ENCODE data around the gene SLC30A4. TPM values are rescaled to one million over a fixed set of nuclear protein-coding genes. Genes with fewer than 3 reads are reported as not detected.

Gene SLC30A4
- total and polyA plus RNA-seq, 2 donors (not counting 1 experiment from before 2014, with no cell fraction given) = 6.7 to 9.1 TPM

- Histone ChIP-seq H3K27me3 (replicated peaks in 1 of 4; ENCODE audit: control extremely low read depth in 1 of 4, control insufficient read depth in 3 of 4, insufficient read depth in 4 of 4, low read length in 3 of 4) (peaks cover 0 to 9% (median 0%) of the 10 kb centered on the region in 4 experiments), H3K9ac (ENCODE audit: low read length) (no peak overlapping the region), H3K79me2 (ENCODE audit: control insufficient read depth, insufficient read depth, low read length) (no peaks in the 10 kb centered on the region), H2AFZ (ENCODE audit: insufficient read depth, low read depth, low read length, poor library complexity, severe bottlenecking) (no peak overlapping the region), H3K4me2 (replicated peaks; ENCODE audit: low read depth, low read length, poor library complexity, severe bottlenecking) (no peak overlapping the region), H3K9me3 (ENCODE audit: control extremely low read depth in 1 of 3, control insufficient read depth in 2 of 3, insufficient read depth in 1 of 3, low read length in 2 of 3) (peaks cover 0 to 2% (median 0%) of the 10 kb centered on the region in 3 donors), H3K4me1 (ENCODE audit: control insufficient read depth in 2 of 2, insufficient read depth in 2 of 2, low read length in 2 of 2) (peaks cover 4 to 6% of the 10 kb centered on the region in 2 donors), H3K36me3 (replicated peaks in 1 of 2; ENCODE audit: control extremely low read depth in 1 of 2, control insufficient read depth in 1 of 2, extremely low read depth in 1 of 2, insufficient read depth in 2 of 2, low read length in 1 of 2) (no peaks in the 10 kb centered on the region), H4K20me1 (ENCODE audit: control insufficient read depth, insufficient read depth, low read length, poor library complexity, severe bottlenecking) (no peaks in the 10 kb centered on the region), H3K27ac (ENCODE audit: low read length in 2 of 2) (no peak overlapping the region), H3K4me3 (ENCODE audit: control extremely low read depth in 1 of 5, extremely low read depth in 1 of 5, insufficient read depth in 1 of 5, low read depth in 2 of 5, low read length in 4 of 5) (no peak overlapping the region)
- Mint-ChIP-seq H3K4me3 (no peak overlapping the region), H3K27me3 (peaks cover 4% of the 10 kb centered on the region), H3K4me1 (peaks cover 8% of the 10 kb centered on the region), H3K9me3 (ENCODE audit: insufficient read depth) (no peaks in the 10 kb centered on the region), H3K27ac (no peak overlapping the region)
- no peak for DNase-seq
- ATAC-seq (ENCODE audit: low read depth) = no peak
- ChIA-PET CTCF (interaction anchor here (0.6 to 2.2 kb wide), 4 partner anchors 8 to 19 kb away, joined by 3 to 8 read pairs (median 4); no protein-coding TSS in a partner anchor), POLR2A (no interaction called here)
- intact Hi-C loops (cut with micrococcal nuclease) = no loop called here
- WGBS (ENCODE audit: insufficient coverage) = 78% methylated on average over 2 of the region's 4 CpGs
- TF ChIP-seq EZH2 (IDR thresholded peaks at IDR 0.05; ENCODE audit: borderline replicate concordance, insufficient read depth, low read depth, low read length, poor library complexity, severe bottlenecking) (no peak), CTCF (IDR thresholded peaks at IDR 0.05) (no peak)
Observed at GRCh38 chr15:45449395-45449794, 73.2 kb downstream of the SLC30A4 start.

GRCh38 chr15:45448066-45448915 is 74.3 kb downstream of the SLC30A4 start:
- Mint-ChIP-seq H3K9me3 (ENCODE audit: insufficient read depth) (no peaks in the 10 kb centered on the region), H3K27me3 (peaks cover 4% of the 10 kb centered on the region), H3K27ac (no peak overlapping the region), H3K4me3 (no peak overlapping the region), H3K4me1 (no peaks in the 10 kb centered on the region)
- POLR2A ChIA-PET = no interaction called here
- ATAC-seq (ENCODE audit: low read depth) = no peak
- 84% methylated on average over 8 of the region's 13 CpGs for WGBS (ENCODE audit: insufficient coverage)
- Histone ChIP-seq H2AFZ (ENCODE audit: insufficient read depth, low read depth, low read length, poor library complexity, severe bottlenecking) (no peak overlapping the region), H3K79me2 (ENCODE audit: control insufficient read depth, insufficient read depth, low read length) (no peaks in the 10 kb centered on the region), H3K36me3 (replicated peaks in 1 of 2; ENCODE audit: control extremely low read depth in 1 of 2, control insufficient read depth in 1 of 2, extremely low read depth in 1 of 2, insufficient read depth in 2 of 2, low read length in 1 of 2) (no peaks in the 10 kb centered on the region), H3K27me3 (replicated peaks in 1 of 4; ENCODE audit: control extremely low read depth in 1 of 4, control insufficient read depth in 3 of 4, insufficient read depth in 4 of 4, low read length in 3 of 4) (peaks cover 0 to 9% (median 0%) of the 10 kb centered on the region in 4 experiments), H4K20me1 (ENCODE audit: control insufficient read depth, insufficient read depth, low read length, poor library complexity, severe bottlenecking) (no peaks in the 10 kb centered on the region), H3K4me1 (ENCODE audit: control insufficient read depth in 2 of 2, insufficient read depth in 2 of 2, low read length in 2 of 2) (no peaks in the 10 kb centered on the region), H3K27ac (ENCODE audit: low read length in 2 of 2) (no peak overlapping the region), H3K4me3 (ENCODE audit: control extremely low read depth in 1 of 5, extremely low read depth in 1 of 5, insufficient read depth in 1 of 5, low read depth in 2 of 5, low read length in 4 of 5) (no peak overlapping the region), H3K9me3 (ENCODE audit: control extremely low read depth in 1 of 3, control insufficient read depth in 2 of 3, insufficient read depth in 1 of 3, low read length in 2 of 3) (peaks cover 0 to 2% (median 0%) of the 10 kb centered on the region in 3 donors), H3K9ac (ENCODE audit: low read length) (no peak overlapping the region), H3K4me2 (replicated peaks; ENCODE audit: low read depth, low read length, poor library complexity, severe bottlenecking) (no peak overlapping the region)
- intact Hi-C loops (cut with micrococcal nuclease) = no loop called here
- DNase-seq = no peak
- CTCF ChIA-PET = interaction anchor here (1.0 to 2.2 kb wide), 4 partner anchors 9 to 164 kb away, joined by 3 to 8 read pairs (median 5); no protein-coding TSS in a partner anchor
- TF ChIP-seq CTCF (IDR thresholded peaks at IDR 0.05) (no peak), EZH2 (IDR thresholded peaks at IDR 0.05; ENCODE audit: borderline replicate concordance, insufficient read depth, low read depth, low read length, poor library complexity, severe bottlenecking) (no peak)

Data from B cell (primary cell).